Muscle layer of colon (tissue), 2 donors: ENCODE data around the gene SLC38A11.
A peak's percentile ranks its signal among the peaks of the same experiment; 100 is the strongest.
"Not testable (repeated sequence)": the region's sequence is repeated elsewhere in the genome, so short reads cannot be mapped to it uniquely, and the experiment has no call there.

Experiments used
- H3K27ac ChIP-seq: one replicate; pipeline ENCODE4 v1.7.0; 2013; ENCODE audit warnings: low read depth, mild to moderate bottlenecking, low read length, moderate library complexity
- H3K27me3 ChIP-seq, 2 donors: one replicate each; pipeline ENCODE4 v1.7.0; 2013; ENCODE audit warnings: low read length in 2 of 2, mild to moderate bottlenecking in 2 of 2; ENCODE audit not compliant: insufficient read depth in 2 of 2, control insufficient read depth in 1 of 2
- H3K36me3 ChIP-seq: one replicate; pipeline ENCODE4 v1.7.0; 2013; ENCODE audit warnings: mild to moderate bottlenecking, low read length; ENCODE audit not compliant: insufficient read depth
- H3K4me1 ChIP-seq: one replicate; pipeline ENCODE4 v1.7.0; 2013; ENCODE audit warnings: mild to moderate bottlenecking, low read length; ENCODE audit not compliant: insufficient read depth
- H3K4me3 ChIP-seq, 2 donors: one replicate each; pipeline ENCODE4 v1.7.0; 2013; ENCODE audit warnings: low read length in 2 of 2, low read depth in 1 of 2, mild to moderate bottlenecking in 1 of 2, moderate library complexity in 1 of 2
- H3K9ac ChIP-seq: one replicate; pipeline ENCODE4 v1.7.0; 2013; ENCODE audit warnings: low read length
- H3K9me3 ChIP-seq: one replicate; pipeline ENCODE4 v1.7.0; 2013; ENCODE audit warnings: mild to moderate bottlenecking, low read length
- donor health status: abdominal sarcoma.
- donor health status: Adenocarcinoma of cecum.

The SLC38A11 gene, protein sequence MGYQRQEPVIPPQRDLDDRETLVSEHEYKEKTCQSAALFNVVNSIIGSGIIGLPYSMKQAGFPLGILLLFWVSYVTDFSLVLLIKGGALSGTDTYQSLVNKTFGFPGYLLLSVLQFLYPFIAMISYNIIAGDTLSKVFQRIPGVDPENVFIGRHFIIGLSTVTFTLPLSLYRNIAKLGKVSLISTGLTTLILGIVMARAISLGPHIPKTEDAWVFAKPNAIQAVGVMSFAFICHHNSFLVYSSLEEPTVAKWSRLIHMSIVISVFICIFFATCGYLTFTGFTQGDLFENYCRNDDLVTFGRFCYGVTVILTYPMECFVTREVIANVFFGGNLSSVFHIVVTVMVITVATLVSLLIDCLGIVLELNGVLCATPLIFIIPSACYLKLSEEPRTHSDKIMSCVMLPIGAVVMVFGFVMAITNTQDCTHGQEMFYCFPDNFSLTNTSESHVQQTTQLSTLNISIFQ

DNA sequence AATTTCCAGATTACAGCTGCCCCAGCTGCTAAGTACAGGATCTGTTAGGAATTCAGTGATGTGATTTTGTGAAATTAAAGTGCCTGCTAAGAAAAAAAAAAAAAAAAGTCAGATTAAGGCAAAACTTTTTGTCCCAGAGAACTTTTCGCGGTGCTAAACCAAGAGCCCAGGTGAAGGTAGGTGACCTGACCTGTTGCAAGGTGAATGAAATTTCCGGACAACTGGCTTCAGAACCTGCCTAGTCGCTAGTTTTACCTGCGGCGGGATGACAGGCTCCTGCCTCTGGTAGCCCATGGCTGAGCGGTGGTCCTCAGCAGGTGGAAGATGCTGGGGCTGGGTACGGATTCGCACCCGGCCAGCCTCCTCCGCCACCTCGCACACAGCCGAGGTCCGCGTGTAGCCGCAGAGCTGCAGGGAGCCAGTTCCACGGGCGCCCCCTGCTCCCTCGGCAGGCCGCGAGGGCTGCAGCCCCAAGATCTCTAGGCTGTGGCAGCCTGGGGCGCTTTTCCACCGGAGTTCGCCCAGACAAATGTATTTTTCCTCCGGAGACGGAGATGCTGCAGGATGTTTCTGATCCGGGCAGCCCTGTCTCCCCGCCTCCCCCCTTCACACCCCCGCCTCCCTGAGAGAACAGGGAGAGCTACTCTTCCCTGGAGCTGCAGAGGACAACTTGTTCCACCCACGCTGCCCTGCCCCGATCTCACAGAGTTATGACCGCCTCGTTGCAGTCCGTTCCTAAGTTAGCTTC lies at the start of gene SLC38A11:
Gene SLC38A11, minus strand, starts transcription at position 572 of the 748 bp plus-strand sequence. Its CDS starts 278 bp downstream, at position 294.
- H3K27ac ChIP-seq, result no peak within 1 kb of the TSS

GRCh38 chr2:165003443-165004130 lies 48.3 kb upstream of the SLC38A11 start:
- H3K9me3 ChIP-seq, result no peaks in the 10 kb centered on the region
- H3K4me1 ChIP-seq, result no peaks in the 10 kb centered on the region
- H3K4me3 ChIP-seq, result no peak overlapping the region
- H3K9ac ChIP-seq, result no peak overlapping the region
- no peaks in the 10 kb centered on the region for H3K27me3 ChIP-seq
- no peaks in the 10 kb centered on the region for H3K36me3 ChIP-seq
- no peak overlapping the region for H3K27ac ChIP-seq

More for the DNA sequence above, at the start of gene SLC38A11:
- H3K9me3 ChIP-seq, result no peaks in the 10 kb centered on the region
- no peaks in the 10 kb centered on the region for H3K27me3 ChIP-seq
- no peaks in the 10 kb centered on the region for H3K36me3 ChIP-seq
- peak within 1 kb of the TSS; percentile 31 to 41 for H3K4me3 ChIP-seq
- H3K4me1 ChIP-seq, result peaks cover 5% of the 10 kb centered on the region
- no peak within 1 kb of the TSS for H3K9ac ChIP-seq

- Histone ChIP-seq H3K27me3 (no peaks in the 10 kb centered on the region), H3K27ac (no peak overlapping the region), H3K36me3 (no peaks in the 10 kb centered on the region), H3K4me3 (no peak overlapping the region), H3K4me1 (no peaks in the 10 kb centered on the region), H3K9ac (no peak overlapping the region), H3K9me3 (no peaks in the 10 kb centered on the region)
These were observed 47.3 kb upstream of the SLC38A11 start for GRCh38 chr2:165002638-165003037.

DNA sequence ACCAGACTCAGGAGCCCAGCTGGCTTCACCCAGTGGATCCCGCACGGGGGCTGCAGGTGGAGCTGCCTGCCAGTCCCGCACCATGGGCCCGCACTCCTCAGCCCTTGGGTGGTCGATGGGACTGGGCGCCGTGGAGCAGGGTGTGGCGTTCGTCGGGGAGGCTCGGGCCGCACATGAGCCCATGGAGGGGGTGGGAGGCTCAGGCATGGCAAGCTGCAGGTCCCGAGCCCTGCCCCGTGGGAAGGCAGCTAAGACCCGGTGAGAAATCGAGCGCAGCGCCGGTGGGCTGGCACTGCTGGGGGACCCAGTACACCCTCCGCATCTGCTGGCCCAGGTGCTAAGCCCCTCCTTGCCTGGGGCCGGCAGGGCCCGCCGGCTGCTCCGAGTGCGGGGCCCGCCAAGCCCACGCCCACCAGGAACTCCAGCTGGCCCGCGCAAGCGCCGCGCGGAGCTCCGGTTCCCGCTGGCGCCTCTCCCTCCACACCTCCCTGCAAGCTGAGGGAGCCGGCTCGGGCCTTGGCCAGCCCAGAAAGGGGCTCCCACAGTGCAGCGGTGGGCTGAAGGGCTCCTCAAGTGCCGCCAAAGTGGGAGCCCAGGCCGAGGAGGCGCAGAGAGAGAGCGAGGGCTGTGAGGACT lies 39.5 kb upstream of the SLC38A11 start:
- not testable (repeated sequence) for H3K9ac ChIP-seq, H3K27me3 ChIP-seq, H3K4me3 ChIP-seq, H3K9me3 ChIP-seq, H3K36me3 ChIP-seq, H3K27ac ChIP-seq
- peaks cover 15% of the 10 kb centered on the region for H3K4me1 ChIP-seq

GRCh38 chr2:164993287-164994016 lies 38.1 kb upstream of the SLC38A11 start:
- no peaks in the 10 kb centered on the region for H3K27me3 ChIP-seq
- no peaks in the 10 kb centered on the region for H3K36me3 ChIP-seq
- H3K27ac ChIP-seq, result no peak overlapping the region
- H3K4me1 ChIP-seq, result peaks cover 15% of the 10 kb centered on the region
- H3K9ac ChIP-seq, result no peak overlapping the region
- no peak overlapping the region for H3K4me3 ChIP-seq
- H3K9me3 ChIP-seq, result no peaks in the 10 kb centered on the region

- H3K9ac ChIP-seq, result no peak overlapping the region
- H3K36me3 ChIP-seq, result no peaks in the 10 kb centered on the region
- H3K4me1 ChIP-seq, result peaks cover 15% of the 10 kb centered on the region
- H3K27me3 ChIP-seq, result no peaks in the 10 kb centered on the region
- no peak overlapping the region for H3K27ac ChIP-seq
- H3K4me3 ChIP-seq, result no peak overlapping the region
- H3K9me3 ChIP-seq, result no peaks in the 10 kb centered on the region
These were observed 37.5 kb upstream of the SLC38A11 start for GRCh38 chr2:164992818-164993217.

- H3K9me3 ChIP-seq, result not testable (repeated sequence)
These were observed 36.7 kb upstream of the SLC38A11 start for GRCh38 chr2:164992093-164992454.

DNA sequence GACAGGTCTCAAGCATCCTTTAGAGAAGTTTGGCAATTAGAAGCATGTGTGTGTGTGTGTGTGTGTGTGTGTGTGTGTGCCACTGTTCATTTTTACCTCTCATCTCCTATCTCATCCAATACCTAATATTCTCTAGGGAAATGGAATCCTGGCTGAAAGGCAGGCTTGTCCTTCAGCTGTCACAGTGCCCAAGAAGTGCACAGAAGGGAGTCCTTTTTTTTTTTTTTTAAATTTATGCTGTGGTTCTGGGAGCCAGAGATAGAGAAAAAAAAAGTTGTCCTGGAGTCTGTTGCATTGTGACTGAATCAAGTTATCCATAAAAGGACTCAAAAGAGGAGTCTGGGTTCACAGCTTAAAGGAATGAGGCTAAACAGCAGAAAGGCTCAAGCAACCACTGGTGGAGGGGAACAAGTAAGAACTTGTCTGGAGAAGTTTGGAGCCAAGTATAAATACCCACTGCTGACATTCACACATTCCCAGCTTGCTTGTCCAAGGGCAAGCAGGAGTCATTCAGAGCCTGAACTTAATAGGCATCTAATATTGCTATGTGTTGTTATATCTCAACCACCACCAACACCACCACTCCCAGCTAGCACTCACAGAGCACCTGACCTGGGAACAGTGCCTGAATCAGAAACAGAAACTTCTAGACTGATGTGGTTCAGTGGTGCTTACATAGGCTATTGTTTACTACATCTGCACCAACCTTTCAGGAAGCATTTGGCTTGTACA lies 36.2 kb upstream of the SLC38A11 start:
- not testable (repeated sequence) for H3K36me3 ChIP-seq, H3K27me3 ChIP-seq, H3K9ac ChIP-seq, H3K4me3 ChIP-seq, H3K9me3 ChIP-seq
- H3K4me1 ChIP-seq, result peaks cover 15% of the 10 kb centered on the region
- peak overlapping the region; percentile 52 for H3K27ac ChIP-seq

More at GRCh38 chr2:164992093-164992454, 36.7 kb upstream of the SLC38A11 start:
- peaks cover 15% of the 10 kb centered on the region for H3K4me1 ChIP-seq
- H3K27me3 ChIP-seq, H3K36me3 ChIP-seq, H3K4me3 ChIP-seq, H3K9ac ChIP-seq: not testable (repeated sequence)
- H3K27ac ChIP-seq, result peak overlapping the region; percentile 52

DNA sequence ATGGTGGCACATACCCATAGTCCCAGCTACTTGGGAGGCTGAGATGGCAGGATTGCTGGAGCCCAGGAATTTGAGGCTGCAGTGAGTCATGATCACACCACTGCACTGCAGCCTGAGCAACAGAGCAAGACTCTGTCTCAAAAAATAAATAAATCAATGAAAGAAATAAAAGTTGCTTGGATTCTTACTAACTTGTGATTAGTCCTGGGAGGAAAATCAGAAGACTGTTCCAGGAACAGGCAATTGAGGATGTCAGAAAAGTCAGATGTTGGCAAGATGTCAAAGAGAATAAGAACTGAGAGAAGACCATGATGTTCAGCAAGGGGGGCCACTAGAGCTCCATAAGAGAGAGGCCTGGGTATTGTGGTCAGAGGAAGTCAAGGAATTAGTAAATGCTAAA lies 35.6 kb upstream of the SLC38A11 start:
- peak overlapping the region; percentile 14 for H3K27ac ChIP-seq
- not testable (repeated sequence) for H3K36me3 ChIP-seq

DNA sequence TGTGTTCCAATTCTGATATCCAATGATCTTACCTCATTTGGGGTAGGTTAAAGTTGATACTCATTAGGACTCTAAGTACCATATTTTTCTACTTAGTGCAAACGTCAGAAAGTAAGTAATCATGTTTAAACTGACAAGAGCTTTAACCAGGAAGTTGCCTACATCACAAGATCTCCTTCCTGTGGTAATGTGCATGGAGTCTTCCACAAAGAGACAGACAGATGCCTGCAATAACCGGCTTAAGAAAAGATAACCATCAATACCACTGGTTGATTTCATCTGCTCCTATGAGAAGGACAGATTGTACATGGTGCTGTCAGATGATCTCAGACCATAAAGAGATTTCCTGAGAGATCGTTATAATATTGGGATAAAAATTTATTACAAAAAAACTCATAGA lies 33.5 kb upstream of the SLC38A11 start:
- not testable (repeated sequence) for H3K4me3 ChIP-seq, H3K27ac ChIP-seq, H3K27me3 ChIP-seq, H3K9me3 ChIP-seq, H3K36me3 ChIP-seq, H3K9ac ChIP-seq
- H3K4me1 ChIP-seq, result peaks cover 15% of the 10 kb centered on the region

More for the DNA sequence above, 35.6 kb upstream of the SLC38A11 start:
- not testable (repeated sequence) for H3K27me3 ChIP-seq, H3K9me3 ChIP-seq, H3K9ac ChIP-seq, H3K4me3 ChIP-seq
- peaks cover 15% of the 10 kb centered on the region for H3K4me1 ChIP-seq
